Naive thymus-derived CD4-positive, alpha-beta T cell (primary cell): ENCODE data around the gene ATP6V0C. TPM values are rescaled to one million over a fixed set of nuclear protein-coding genes. Genes with fewer than 3 reads are reported as not detected.

ENCODE experiments used
- ATAC-seq: fragments of 150-1000 bp; cut with Tn5 transposase; 2 replicates; pipeline ENCODE4 v1.10.0; 2021; ENCODE audit warnings: mild to moderate bottlenecking, moderate library complexity
- CTCF ChIA-PET: fragments of 350-600 bp; sonication (Branson Sonifier 250); formaldehyde crosslinking; loops from one replicate; lab custom pipeline; 2021; ENCODE audit warnings: antibody characterized with exemption; lab: Charles Lee
- POLR2A ChIA-PET: fragments of 350-600 bp; sonication (Branson Sonifier 250); formaldehyde crosslinking; loops from one replicate; lab custom pipeline; 2021; ENCODE audit warnings: antibody characterized with exemption, inconsistent platforms; lab: Charles Lee
- DNase-seq, 9 donors: peaks; one replicate each; pipeline versions ENCODE4 v3.0.0 to v3.0.0-alpha.2; 2020 to 2022; ENCODE audit warnings: mixed read lengths in 1 of 9
- H3K27ac ChIP-seq: one replicate; pipeline ENCODE4 v1.7.0; 2013; ENCODE audit warnings: mild to moderate bottlenecking, low read depth, low read length, moderate library complexity
- H3K27me3 ChIP-seq, 2 donors: one replicate each; pipeline ENCODE4 v1.7.0; 2013; ENCODE audit warnings: low read length in 2 of 2, mild to moderate bottlenecking in 2 of 2, moderate library complexity in 2 of 2; ENCODE audit not compliant: control insufficient read depth in 2 of 2, insufficient read depth in 2 of 2
- H3K36me3 ChIP-seq, 3 experiments: 1 replicate in 2 of 3; 2 replicates in 1 of 3; pipeline ENCODE4 v1.7.0; 2013; ENCODE audit warnings: low read length in 3 of 3, mild to moderate bottlenecking in 3 of 3, moderate library complexity in 1 of 3; ENCODE audit not compliant: insufficient read depth in 3 of 3, control insufficient read depth in 2 of 3
- H3K4me1 ChIP-seq, 2 donors: one replicate each; pipeline ENCODE4 v1.7.0; 2013; ENCODE audit warnings: low read length in 2 of 2, mild to moderate bottlenecking in 2 of 2, moderate library complexity in 1 of 2; ENCODE audit not compliant: control insufficient read depth in 2 of 2, insufficient read depth in 2 of 2
- H3K4me3 ChIP-seq: 2 replicates; pipeline ENCODE4 v1.7.0; 2013; ENCODE audit warnings: mild to moderate bottlenecking, low read length
- H3K9me3 ChIP-seq, 3 experiments: 1 replicate in 2 of 3; 2 replicates in 1 of 3; pipeline ENCODE4 v1.7.0; 2013; ENCODE audit warnings: low read length in 3 of 3; ENCODE audit not compliant: control insufficient read depth in 2 of 3
- H3K27ac Mint-ChIP-seq, 9 donors: one replicate each; pipeline ENCODE4 v1.8.0; 2020 to 2022; ENCODE audit warnings: mixed read lengths in 9 of 9, mild to moderate bottlenecking in 8 of 9, moderate library complexity in 5 of 9, inconsistent platforms in 2 of 9
- H3K27me3 Mint-ChIP-seq, 5 donors: one replicate each; pipeline ENCODE4 v1.8.0; 2021 to 2022; ENCODE audit warnings: mixed read lengths in 5 of 5, mild to moderate bottlenecking in 1 of 5
- H3K36me3 Mint-ChIP-seq, 5 donors: one replicate each; pipeline ENCODE4 v1.8.0; 2020 to 2022; ENCODE audit warnings: mixed read lengths in 5 of 5, mild to moderate bottlenecking in 3 of 5, inconsistent platforms in 1 of 5
- H3K4me1 Mint-ChIP-seq, 7 donors: one replicate each; pipeline ENCODE4 v1.8.0; 2020 to 2022; ENCODE audit warnings: mixed read lengths in 7 of 7, mild to moderate bottlenecking in 3 of 7, inconsistent platforms in 1 of 7
- H3K4me3 Mint-ChIP-seq, 10 donors: one replicate each; pipeline ENCODE4 v1.8.0; 2020 to 2022; ENCODE audit warnings: mild to moderate bottlenecking in 10 of 10, mixed read lengths in 10 of 10, moderate library complexity in 6 of 10, inconsistent platforms in 2 of 10
- H3K9me3 Mint-ChIP-seq, 11 donors: one replicate each; pipeline ENCODE4 v1.8.0; 2020 to 2022; ENCODE audit warnings: mixed read lengths in 11 of 11, mild to moderate bottlenecking in 4 of 11, inconsistent platforms in 1 of 11, moderate library complexity in 1 of 11
- intact Hi-C, 2 donors: fragments of 100-400 bp; cut with micrococcal nuclease; formaldehyde crosslinking; loops; one replicate each; pipeline ENCODE4 v1.15.1; 2023
- polyA plus RNA-seq, 2 donors: library from polyadenylated mRNA; unstranded; fragments of 300-500 nt; fragmentation: Illumina TruSeq; gene quantifications; one replicate each; pipeline ENCODE4 v1.2.3, GENCODE V29; 2021
- total RNA-seq, 6 experiments: library from RNA in 5 of 6; stranded (reverse) in 5 of 6; gene quantifications; 1 replicate in 5 of 6; 2 replicates in 1 of 6; pipeline ENCODE4 v1.2.3 and lab custom pipeline; 2021 to 2026

Gene ATP6V0C
- total and polyA plus RNA-seq, 7 experiments from 2014 or later = 76.5 to 303 (median 108) TPM

DNA sequence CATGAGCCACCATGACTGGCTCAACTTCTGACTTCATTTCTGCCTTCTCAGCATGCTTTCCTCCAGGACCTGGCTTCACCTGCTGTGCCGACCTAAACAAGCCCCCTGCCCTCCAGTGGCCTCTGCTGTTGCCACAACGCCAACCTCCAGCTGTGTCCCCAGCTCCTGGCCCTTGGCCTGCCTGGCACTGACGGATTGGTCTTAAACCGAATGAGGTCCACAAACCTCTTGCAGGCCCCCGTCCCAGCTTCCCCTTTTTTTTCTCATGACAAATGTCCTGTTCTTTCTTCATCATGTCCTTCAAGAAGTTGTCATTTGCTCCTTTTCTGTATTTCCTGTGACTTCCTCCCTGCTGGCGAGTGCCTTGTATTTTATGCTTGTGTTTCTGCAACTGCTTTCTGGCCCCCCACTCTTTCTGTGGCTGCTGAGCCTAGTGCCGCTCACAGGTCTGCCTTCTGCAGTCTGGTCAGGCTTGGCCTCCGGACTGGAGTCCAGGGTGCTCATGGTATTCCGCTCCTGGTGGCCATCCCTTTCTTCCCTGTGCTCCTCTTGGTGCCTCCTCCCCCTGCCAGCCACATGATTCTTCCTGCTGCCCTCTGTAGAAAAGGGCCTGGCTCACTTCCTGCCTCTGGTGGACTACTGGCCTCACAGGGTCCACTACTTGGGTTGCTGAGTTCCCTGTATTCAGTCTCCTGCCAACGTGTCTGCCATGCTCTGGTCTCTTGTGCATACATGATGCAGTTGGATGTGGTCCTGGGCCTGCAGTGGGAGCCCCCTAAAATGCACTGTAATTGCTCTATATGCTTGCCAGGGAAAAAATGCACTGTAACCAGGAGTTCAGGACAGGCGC lies 2.9 kb downstream of the ATP6V0C start:
- peak overlapping the region; percentile 88 to 97 (median 94) for H3K27ac Mint-ChIP-seq
- ATAC-seq (no peak), DNase-seq (peak in 1 of 9 donors; percentile 14)
- H3K36me3 ChIP-seq = peaks cover 0 to 21% (median 6%) of the 10 kb centered on the region in 3 experiments
- intact Hi-C loops = loop anchor here in 1 of 2 donors (10.0 kb wide), 1 partner anchor 292 kb away; the partner anchor contains the start of gene E4F1
- peak overlapping the region; percentile 4 for H3K4me3 ChIP-seq
- ChIA-PET POLR2A (interaction anchor here (1.6 to 5.2 kb wide), 3 partner anchors 16 to 552 kb away, joined by 7 to 83 read pairs (median 33); partner anchors contain the start of genes CEMP1, PDPK1 and RPS2), CTCF (no interaction called here)
- H3K4me1 Mint-ChIP-seq = peaks cover 52 to 74% (median 67%) of the 10 kb centered on the region in 7 donors
- H3K27me3 Mint-ChIP-seq = peaks cover 0 to 3% (median 0%) of the 10 kb centered on the region in 5 donors
- no peaks in the 10 kb centered on the region for H3K27me3 ChIP-seq
- peaks cover 39 to 62% of the 10 kb centered on the region in 2 donors for H3K4me1 ChIP-seq
- peak overlapping the region; percentile 81 to 94 (median 90) for H3K4me3 Mint-ChIP-seq
- no peaks in the 10 kb centered on the region for H3K9me3 ChIP-seq
- peaks cover 0 to 9% (median 5%) of the 10 kb centered on the region in 5 donors for H3K36me3 Mint-ChIP-seq
- H3K27ac ChIP-seq = peak overlapping the region; percentile 100
- H3K9me3 Mint-ChIP-seq = peaks cover 0 to 9% (median 0%) of the 10 kb centered on the region in 11 donors

GRCh38 chr16:2517954-2518605 lies 4.3 kb downstream of the ATP6V0C start:
- CTCF ChIA-PET = interaction anchor here (1.2 kb wide), 1 partner anchor 14 kb away, joined by 3 read pairs; no protein-coding TSS in a partner anchor
- H3K27ac ChIP-seq = peak overlapping the region; percentile 100

DNA sequence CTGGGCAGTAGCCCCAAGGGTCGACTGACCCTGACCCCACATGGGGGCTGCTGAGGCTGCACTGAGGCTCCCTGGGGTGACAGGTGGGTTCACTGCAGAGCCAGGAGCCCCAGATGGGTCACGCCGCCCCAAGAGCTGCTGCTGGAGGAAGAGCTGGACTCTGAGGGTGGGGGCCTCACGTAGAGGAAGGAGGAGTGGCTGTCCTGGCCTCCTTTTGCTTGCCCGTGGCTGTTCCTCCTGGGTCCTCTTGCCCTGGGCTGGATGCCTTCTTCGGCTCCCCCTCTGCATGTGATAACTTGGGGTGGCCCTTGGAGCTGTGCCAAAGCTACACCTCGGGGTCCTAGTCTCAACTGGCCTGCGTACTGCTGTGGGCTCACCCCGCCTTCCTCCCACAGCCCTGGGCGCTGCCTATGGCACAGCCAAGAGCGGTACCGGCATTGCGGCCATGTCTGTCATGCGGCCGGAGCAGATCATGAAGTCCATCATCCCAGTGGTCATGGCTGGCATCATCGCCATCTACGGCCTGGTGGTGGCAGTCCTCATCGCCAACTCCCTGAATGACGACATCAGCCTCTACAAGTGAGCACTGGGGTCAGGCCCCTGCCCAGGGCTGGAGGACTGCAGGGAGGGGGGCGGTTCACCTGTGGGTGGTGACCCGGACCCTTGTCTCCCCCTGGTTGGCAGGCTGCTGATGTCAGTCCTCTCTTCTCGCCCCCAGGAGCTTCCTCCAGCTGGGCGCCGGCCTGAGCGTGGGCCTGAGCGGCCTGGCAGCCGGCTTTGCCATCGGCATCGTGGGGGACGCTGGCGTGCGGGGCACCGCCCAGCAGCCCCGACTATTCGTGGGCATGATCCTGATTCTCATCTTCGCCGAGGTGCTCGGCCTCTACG lies 5.3 kb downstream of the ATP6V0C start:
- Mint-ChIP-seq H3K27me3 (no peaks in the 10 kb centered on the region), H3K4me1 (peaks cover 43 to 71% (median 57%) of the 10 kb centered on the region in 7 donors), H3K9me3 (peaks cover 0 to 9% (median 0%) of the 10 kb centered on the region in 11 donors), H3K27ac (peak overlapping the region in 8 of 9 donors; percentile 85 to 96 (median 94)), H3K36me3 (peaks cover 0 to 9% (median 5%) of the 10 kb centered on the region in 5 donors), H3K4me3 (peak overlapping the region; percentile 51 to 90 (median 81))
- DNase-seq = peak in 2 of 9 donors; percentile 6 to 17
- H3K4me3 ChIP-seq = no peak overlapping the region
- H3K27ac ChIP-seq = peak overlapping the region; percentile 100
- ChIA-PET POLR2A (interaction anchor here (0.7 to 2.8 kb wide), 8 partner anchors 12 to 554 kb away, joined by 3 to 89 read pairs (median 6); partner anchors contain the start of genes CEMP1, ECI1, PDPK1 and PGP), CTCF (interaction anchor here (1.2 kb wide), 1 partner anchor 13 kb away, joined by 3 read pairs; no protein-coding TSS in a partner anchor)
- intact Hi-C loops = loop anchor here in 1 of 2 donors (10.0 kb wide), 1 partner anchor 294 kb away; the partner anchor contains the start of gene E4F1
- H3K36me3 ChIP-seq = peaks cover 7 to 32% (median 9%) of the 10 kb centered on the region in 3 experiments
- no peaks in the 10 kb centered on the region for H3K9me3 ChIP-seq
- no peaks in the 10 kb centered on the region for H3K27me3 ChIP-seq
- peaks cover 33 to 56% of the 10 kb centered on the region in 2 donors for H3K4me1 ChIP-seq
- ATAC-seq = no peak

More at GRCh38 chr16:2517954-2518605, 4.3 kb downstream of the ATP6V0C start:
- H3K27me3 Mint-ChIP-seq = no peaks in the 10 kb centered on the region
- intact Hi-C loops = loop anchor here in 1 of 2 donors (10.0 kb wide), 1 partner anchor 293 kb away; the partner anchor contains the start of gene E4F1
- Histone ChIP-seq H3K36me3 (peaks cover 2 to 26% (median 6%) of the 10 kb centered on the region in 3 experiments), H3K27me3 (no peaks in the 10 kb centered on the region), H3K4me1 (peaks cover 36 to 59% of the 10 kb centered on the region in 2 donors), H3K4me3 (no peak overlapping the region), H3K9me3 (no peaks in the 10 kb centered on the region)
- H3K36me3 Mint-ChIP-seq = peaks cover 0 to 9% (median 5%) of the 10 kb centered on the region in 5 donors
- H3K27ac Mint-ChIP-seq = peak overlapping the region; percentile 51 to 96 (median 93)
- H3K9me3 Mint-ChIP-seq = peaks cover 0 to 9% (median 0%) of the 10 kb centered on the region in 11 donors
- H3K4me3 Mint-ChIP-seq = peak overlapping the region in 9 of 10 donors; percentile 25 to 94 (median 89)
- POLR2A ChIA-PET = interaction anchor here (0.7 to 0.8 kb wide), 2 partner anchors 9 to 15 kb away, joined by 3 to 5 read pairs; no protein-coding TSS in a partner anchor
- DNase-seq (peak in 2 of 9 donors; percentile 6 to 12), ATAC-seq (no peak)
- H3K4me1 Mint-ChIP-seq = peaks cover 43 to 68% (median 58%) of the 10 kb centered on the region in 7 donors

- DNase-seq = no peak
- Mint-ChIP-seq H3K36me3 (peaks cover 0 to 9% (median 6%) of the 10 kb centered on the region in 5 donors), H3K4me1 (peaks cover 43 to 77% (median 60%) of the 10 kb centered on the region in 7 donors), H3K27ac (peak overlapping the region; percentile 85 to 96 (median 93)), H3K9me3 (peaks cover 0 to 9% (median 0%) of the 10 kb centered on the region in 11 donors), H3K4me3 (peak overlapping the region; percentile 51 to 90 (median 81)), H3K27me3 (no peaks in the 10 kb centered on the region)
- Histone ChIP-seq H3K36me3 (peaks cover 9 to 35% (median 12%) of the 10 kb centered on the region in 3 experiments), H3K4me3 (no peak overlapping the region), H3K27me3 (no peaks in the 10 kb centered on the region), H3K9me3 (no peaks in the 10 kb centered on the region), H3K27ac (peak overlapping the region; percentile 100), H3K4me1 (peaks cover 33 to 56% of the 10 kb centered on the region in 2 donors)
- ChIA-PET POLR2A (interaction anchor here (0.5 to 2.8 kb wide), 15 partner anchors 9 to 1312 kb away, joined by 3 to 89 read pairs (median 5); partner anchors contain the start of genes CEMP1, ECI1, MLST8 and NUBP2), CTCF (no interaction called here)
- no peak for ATAC-seq
- intact Hi-C loops = loop anchor here (1.0 to 10.0 kb wide), 4 partner anchors 13 to 295 kb away; partner anchors contain the start of gene E4F1 (in 1 of the 2)
Measured at GRCh38 chr16:2519711-2520080, 5.9 kb downstream of the ATP6V0C start.

DNA sequence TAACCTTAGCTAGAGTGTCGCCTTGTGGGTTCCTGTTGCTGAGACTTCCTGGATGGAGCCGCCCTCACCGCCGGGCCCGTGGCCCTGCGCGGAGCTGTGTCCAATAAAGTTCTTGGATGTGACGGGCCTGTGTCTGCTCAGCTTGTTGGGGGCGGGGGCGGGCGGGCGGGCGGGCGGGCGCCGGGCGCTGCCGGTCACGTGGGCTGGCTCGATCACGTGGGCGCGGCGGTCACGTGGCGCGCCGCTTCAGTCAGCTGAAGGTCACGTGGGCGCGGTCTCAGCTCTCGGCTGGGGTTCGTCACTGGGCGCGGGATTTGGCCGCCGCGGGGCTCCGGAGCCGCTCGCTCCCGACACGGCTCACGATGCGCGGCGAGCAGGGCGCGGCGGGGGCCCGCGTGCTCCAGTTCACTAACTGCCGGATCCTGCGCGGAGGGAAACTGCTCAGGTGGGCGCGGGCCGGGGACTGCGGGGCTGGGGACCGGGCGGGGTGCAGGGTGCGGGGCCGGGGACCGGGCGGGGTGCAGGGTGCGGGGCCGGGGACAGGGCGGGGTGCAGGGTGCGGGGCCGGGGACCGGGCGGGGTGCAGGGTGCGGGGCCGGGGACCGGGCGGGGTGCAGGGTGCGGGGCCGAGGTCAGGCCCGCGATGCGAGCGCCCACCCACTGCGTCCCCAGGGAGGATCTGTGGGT lies 6.5 kb downstream of the ATP6V0C start, which contains the start of gene AMDHD2:
Gene AMDHD2, plus strand, starts transcription at position 275 of the 687 bp plus-strand sequence. Its CDS starts 88 bp downstream, at position 363.
- CTCF ChIA-PET = interaction anchor here (1.0 kb wide), 1 partner anchor 11 kb away, joined by 3 read pairs; the partner anchor contains the start of gene CEMP1
- Histone ChIP-seq H3K36me3 (peaks cover 9 to 36% (median 14%) of the 10 kb centered on the region in 3 experiments), H3K4me1 (peaks cover 29 to 51% of the 10 kb centered on the region in 2 donors), H3K27ac (peak within 1 kb of the TSS; percentile 100), H3K4me3 (peak within 1 kb of the TSS; percentile 55), H3K27me3 (no peaks in the 10 kb centered on the region), H3K9me3 (no peaks in the 10 kb centered on the region)
- Mint-ChIP-seq H3K4me1 (peaks cover 40 to 76% (median 59%) of the 10 kb centered on the region in 7 donors), H3K27ac (peak within 1 kb of the TSS; percentile 85 to 98 (median 96)), H3K36me3 (peaks cover 0 to 10% (median 9%) of the 10 kb centered on the region in 5 donors), H3K9me3 (peaks cover 0 to 9% (median 0%) of the 10 kb centered on the region in 11 donors), H3K27me3 (no peaks in the 10 kb centered on the region), H3K4me3 (peak within 1 kb of the TSS; percentile 81 to 95 (median 90))
- intact Hi-C loops = loop anchor here (1.0 kb wide), 3 partner anchors 12 to 46 kb away; no protein-coding TSS in a partner anchor
- ATAC-seq (peak; percentile 75), DNase-seq (peak; percentile 81 to 90 (median 89))
- POLR2A ChIA-PET = interaction anchor here (0.5 to 2.8 kb wide), 18 partner anchors 9 to 1312 kb away, joined by 3 to 89 read pairs (median 4); partner anchors contain the start of genes CEMP1, ECI1, MLST8 and NTHL1
